Tibial artery (tissue), 4 donors: Measurements from ENCODE around the gene CDH4.

Experiments used
- DNase-seq, 2 donors: peaks; one replicate each; pipeline ENCODE4 v3.0.0-alpha.2; 2019
- H3K27ac ChIP-seq, 2 donors: fragments of 200-600 bp; sonication (generic) in 1 of 2; 1 replicate in 1 of 2; 2 replicates in 1 of 2; pipeline ENCODE4 v1.5.1; 2018 to 2019; ENCODE audit warnings: mild to moderate bottlenecking in 1 of 2
- H3K27me3 ChIP-seq, 2 donors: fragments of 200-600 bp; sonication (generic) in 1 of 2; one replicate each; pipeline versions ENCODE4 v1.5.1 to v1.6.0; 2016 to 2019
- H3K36me3 ChIP-seq, 3 donors: fragments of 200-600 bp; sonication (generic) in 2 of 3; one replicate each; pipeline ENCODE4 v1.5.1; 2016 to 2019; ENCODE audit warnings: mild to moderate bottlenecking in 2 of 3
- H3K4me1 ChIP-seq, 4 donors: fragments of 200-600 bp; sonication (generic) in 2 of 4; 1 replicate in 3 of 4; 2 replicates in 1 of 4; pipeline ENCODE4 v1.5.1; 2016 to 2019
- H3K4me3 ChIP-seq, 2 donors: fragments of 200-600 bp; sonication (generic) in 1 of 2; 1 replicate in 1 of 2; 2 replicates in 1 of 2; pipeline ENCODE4 v1.5.1; 2018 to 2019; ENCODE audit warnings: mild to moderate bottlenecking in 2 of 2
- H3K9me3 ChIP-seq, 3 donors: fragments of 200-600 bp; sonication (generic) in 1 of 3; one replicate each; pipeline ENCODE4 v1.5.1; 2016 to 2019
- CTCF ChIP-seq, 2 experiments: fragments of 200-600 bp in 1 of 2; fragments of 450-650 bp in 1 of 2; IDR thresholded peaks; one replicate each; pipeline ENCODE4 v1.5.1; 2017 to 2019; ENCODE audit warnings: antibody characterized with exemption in 2 of 2, mild to moderate bottlenecking in 1 of 2, moderate library complexity in 1 of 2
- intact Hi-C: fragments of 100-400 bp; cut with DNase I; formaldehyde crosslinking; loops from one replicate; pipeline ENCODE4 v1.15.0; 2023; ENCODE audit warnings: low total_unique reads

CDH4 gene

GRCh38 chr20:61965606-61966491, 713.8 kb downstream of the CDH4 start:
- Histone ChIP-seq H3K27ac (no peak overlapping the region), H3K36me3 (no peaks in the 10 kb centered on the region), H3K9me3 (no peaks in the 10 kb centered on the region), H3K27me3 (peaks cover 0 to 33% of the 10 kb centered on the region in 2 donors), H3K4me1 (peaks cover 0 to 10% (median 0%) of the 10 kb centered on the region in 4 donors), H3K4me3 (no peak overlapping the region)
- no peak for TF ChIP-seq CTCF (IDR thresholded peaks at IDR 0.05)
- no peak for DNase-seq
- intact Hi-C loops: no loop called here

GRCh38 chr20:61966492-61967244, 714.6 kb downstream of the CDH4 start:
- H3K36me3 ChIP-seq: peaks cover 0 to 1% (median 0%) of the 10 kb centered on the region in 3 donors
- no peak overlapping the region for H3K27ac ChIP-seq
- DNase-seq: no peak
- intact Hi-C loops: no loop called here
- H3K27me3 ChIP-seq: peaks cover 0 to 33% of the 10 kb centered on the region in 2 donors
- peaks cover 0 to 10% (median 0%) of the 10 kb centered on the region in 4 donors for H3K4me1 ChIP-seq
- H3K9me3 ChIP-seq: no peaks in the 10 kb centered on the region
- no peak for TF ChIP-seq CTCF (IDR thresholded peaks at IDR 0.05)
- no peak overlapping the region for H3K4me3 ChIP-seq

GRCh38 chr20:61967300-61967699, 715.2 kb downstream of the CDH4 start:
- Histone ChIP-seq H3K4me1 (peaks cover 0 to 10% (median 0%) of the 10 kb centered on the region in 4 donors), H3K27ac (no peak overlapping the region), H3K27me3 (peaks cover 0 to 33% of the 10 kb centered on the region in 2 donors), H3K4me3 (no peak overlapping the region), H3K9me3 (no peaks in the 10 kb centered on the region), H3K36me3 (peaks cover 2 to 8% (median 2%) of the 10 kb centered on the region in 3 donors)
- TF ChIP-seq CTCF (IDR thresholded peaks at IDR 0.05): no peak
- DNase-seq: no peak
- intact Hi-C loops: no loop called here

GRCh38 chr20:61968036-61968810, 716.2 kb downstream of the CDH4 start:
- Histone ChIP-seq H3K27ac (no peak overlapping the region), H3K9me3 (no peaks in the 10 kb centered on the region), H3K4me3 (no peak overlapping the region), H3K36me3 (peaks cover 11 to 17% (median 11%) of the 10 kb centered on the region in 3 donors), H3K4me1 (peaks cover 0 to 10% (median 0%) of the 10 kb centered on the region in 4 donors), H3K27me3 (peaks cover 0 to 33% of the 10 kb centered on the region in 2 donors)
- DNase-seq: no peak
- no peak for TF ChIP-seq CTCF (IDR thresholded peaks at IDR 0.05)
- intact Hi-C loops: no loop called here

- DNase-seq: no peak
- Histone ChIP-seq H3K4me3 (no peak overlapping the region), H3K4me1 (peaks cover 0 to 10% (median 0%) of the 10 kb centered on the region in 4 donors), H3K27me3 (peaks cover 0 to 33% of the 10 kb centered on the region in 2 donors), H3K27ac (no peak overlapping the region), H3K9me3 (no peaks in the 10 kb centered on the region), H3K36me3 (peaks cover 18 to 22% (median 18%) of the 10 kb centered on the region in 3 donors)
- intact Hi-C loops: no loop called here
- TF ChIP-seq CTCF (IDR thresholded peaks at IDR 0.05): no peak
Observed at GRCh38 chr20:61968932-61969331, 716.9 kb downstream of the CDH4 start.
